H1 (cell line): ENCODE measurements around the gene PHLDA3. TPM values are rescaled to one million over a fixed set of nuclear protein-coding genes. Genes with fewer than 3 reads are reported as not detected.

Experiments used
- KDM1A ChIP-seq: fragments of 200-600, 300-600 bp; sonication (generic); IDR thresholded peaks from 2 replicates; pipeline ENCODE4 v1.7.1; 2016; ENCODE audit warnings: mild to moderate bottlenecking, low read length, borderline replicate concordance
- PHF8 ChIP-seq: fragments of 200-600 bp; sonication (generic); conservative IDR thresholded peaks from 2 replicates; pipeline ENCODE4 v1.7.1; 2012; ENCODE audit warnings: low read depth, mild to moderate bottlenecking, inconsistent platforms, low read length, moderate library complexity
- POLR2AphosphoS5 ChIP-seq: IDR thresholded peaks from 2 replicates; pipeline ENCODE4 v1.6.1; 2011; ENCODE audit warnings: low read depth, low read length
- TEAD4 ChIP-seq: IDR thresholded peaks from 2 replicates; pipeline ENCODE4 v1.6.1; 2012; ENCODE audit warnings: low read depth, low read length, inconsistent platforms, mixed read lengths
- polyA plus RNA-seq, 7 experiments: library from polyadenylated mRNA; depleted of rRNA in 3 of 7; stranded (reverse) in 5 of 7; unstranded in 2 of 7; fragments of >200 nt in 5 of 7; fragments of 200-250 nt in 2 of 7; gene quantifications; 1 replicate in 5 of 7; 2 replicates in 1 of 7; 4 replicates in 1 of 7; pipeline versions ENCODE4 v1.2.1 to v1.2.3, GENCODE V29; 2011 to 2013; ENCODE audit warnings: missing spikeins in 2 of 7, mixed read lengths in 2 of 7
- total RNA-seq: library from RNA; stranded (reverse); fragmentation: NEBNext Ultra II Directional; extraction: Animal tissue kit (Norgen Biotek cat#: 25700); gene quantifications from 2 replicates; pipeline ENCODE4 v1.2.1, GENCODE V29; 2021

PHLDA3 gene
- total and polyA plus RNA-seq, 2 of the 8 experiments (the other 6 are each of a cell fraction or from before 2014, with no cell fraction given) = 25.5 to 27.5 TPM

DNA sequence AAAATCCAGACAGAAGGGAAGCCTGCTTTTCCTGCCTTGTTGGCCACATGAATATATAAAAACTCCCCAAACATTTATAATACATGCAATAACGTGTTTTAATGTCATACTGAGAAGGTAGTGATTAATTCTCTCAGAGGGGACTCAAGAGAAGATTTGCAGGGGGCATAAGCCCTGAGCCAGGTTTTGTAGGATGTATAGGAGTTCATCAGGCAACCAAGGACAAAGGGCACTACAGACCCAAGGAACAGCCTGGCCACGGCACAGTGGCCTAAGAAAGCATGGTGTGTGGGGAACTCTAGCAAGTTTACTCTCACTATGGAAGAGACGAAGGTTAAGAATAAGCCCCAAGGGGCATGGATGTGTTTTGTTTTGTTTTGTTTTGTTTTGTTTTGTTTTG, 32.0 kb downstream of the PHLDA3 start (continued):
- TF ChIP-seq POLR2AphosphoS5 (no peak), TEAD4 (no peak), PHF8 (no peak), KDM1A (no peak)
